Suppressor macrophage treated with lipopolysaccharide for 1 hour (primary cell): ENCODE results near the gene ABCA2.

Source experiments
- DNase-seq, 3 donors: peaks; one replicate each; pipeline ENCODE4 v3.0.0-alpha.2; 2020 to 2022

ABCA2 gene

GRCh38 chr9:136996361-136997292 is 31.4 kb downstream of the ABCA2 start, which contains the start of gene CLIC3:
TSS of gene CLIC3 (minus strand) at chr9:136996568. CDS start at chr9:136996543, 25 bp downstream.
- DNase-seq = peak; percentile 23 to 55 (median 39)

GRCh38 chr9:136995772-136996311 is 32.2 kb downstream of the ABCA2 start:
- no peak for DNase-seq

- DNase-seq = no peak
Observed at GRCh38 chr9:136995362-136995761, 32.7 kb downstream of the ABCA2 start.

- no peak for DNase-seq
Observed at GRCh38 chr9:136994888-136995230, 33.2 kb downstream of the ABCA2 start.

GRCh38 chr9:136994180-136994887 is 33.7 kb downstream of the ABCA2 start:
- no peak for DNase-seq

GRCh38 chr9:136992819-136993369 is 35.1 kb downstream of the ABCA2 start:
- DNase-seq = no peak

- peak; percentile 93 to 97 (median 96) for DNase-seq
Observed at GRCh38 chr9:136991993-136992818, 35.8 kb downstream of the ABCA2 start, which contains the start of gene PAXX. TSS of gene PAXX (plus strand) at chr9:136992422. CDS start at chr9:136992444, 22 bp downstream.

- DNase-seq = no peak
Observed at GRCh38 chr9:136990242-136990911, 37.7 kb downstream of the ABCA2 start.

GRCh38 chr9:136988872-136989271 is 39.2 kb downstream of the ABCA2 start:
- no peak for DNase-seq

- no peak for DNase-seq
Observed at GRCh38 chr9:136985853-136986252, 42.2 kb downstream of the ABCA2 start.

- DNase-seq = peak in 1 of 3 donors; percentile 27
Observed at GRCh38 chr9:136985027-136985602, 42.9 kb downstream of the ABCA2 start.

- DNase-seq = no peak
Observed at GRCh38 chr9:136984464-136985026, 43.5 kb downstream of the ABCA2 start.

GRCh38 chr9:136983656-136984314 is 44.3 kb downstream of the ABCA2 start:
- no peak for DNase-seq

- no peak for DNase-seq
Observed at GRCh38 chr9:136983167-136983566, 44.9 kb downstream of the ABCA2 start.

GRCh38 chr9:136982232-136983051 is 45.6 kb downstream of the ABCA2 start, which contains the start of gene LCNL1:
TSS of gene LCNL1 (plus strand) at chr9:136982993. CDS start at chr9:136983587, 594 bp downstream.
- DNase-seq = no peak

GRCh38 chr9:136981588-136982231 is 46.3 kb downstream of the ABCA2 start:
- no peak for DNase-seq

GRCh38 chr9:136980669-136981478 is 47.2 kb downstream of the ABCA2 start:
- no peak for DNase-seq
